Vagina (tissue), 2 donors: ENCODE results near the gene LILRB3. TPM values are rescaled to one million over a fixed set of nuclear protein-coding genes. Genes with fewer than 3 reads are reported as not detected.

Source experiments
- DNase-seq, 2 donors: peaks; one replicate each; pipeline ENCODE4 v3.0.0-alpha.2; 2017; ENCODE audit errors: extremely low spot score in 2 of 2
- H3K27ac ChIP-seq: fragments of 200-600 bp; sonication (generic); one replicate; pipeline ENCODE4 v1.5.1; 2019
- H3K27me3 ChIP-seq: fragments of 200-600 bp; sonication (generic); one replicate; pipeline ENCODE4 v1.5.1; 2019
- H3K36me3 ChIP-seq, 2 donors: fragments of 200-600 bp; sonication (generic); one replicate each; pipeline ENCODE4 v1.5.1; 2017 to 2019
- H3K4me1 ChIP-seq: fragments of 200-600 bp; sonication (generic); one replicate; pipeline ENCODE4 v1.5.1; 2019
- H3K4me3 ChIP-seq, 2 donors: fragments of 200-600 bp; sonication (generic); 1 replicate in 1 of 2; 2 replicates in 1 of 2; pipeline ENCODE4 v1.5.1; 2016 to 2019
- H3K9me3 ChIP-seq: fragments of 200-600 bp; sonication (generic); one replicate; pipeline ENCODE4 v1.5.1; 2019
- CTCF ChIP-seq, 3 experiments: fragments of 450-650 bp in 2 of 3; fragments of 200-600 bp in 1 of 3; sonication (generic) in 1 of 3; IDR thresholded peaks; one replicate each; pipeline ENCODE4 v1.5.1; 2017 to 2019; ENCODE audit warnings: antibody characterized with exemption in 3 of 3, mild to moderate bottlenecking in 2 of 3, moderate library complexity in 2 of 3
- POLR2A ChIP-seq, 2 donors: fragments of 450-650 bp; IDR thresholded peaks; one replicate each; pipeline ENCODE4 v1.6.1; 2017; ENCODE audit warnings: antibody characterized with exemption in 2 of 2, mild to moderate bottlenecking in 2 of 2, moderate library complexity in 2 of 2
- POLR2AphosphoS5 ChIP-seq, 2 donors: sonication (generic); formaldehyde crosslinking; IDR thresholded peaks; one replicate each; pipeline ENCODE4 v1.9.0; 2017; ENCODE audit warnings: antibody characterized with exemption in 2 of 2, mild to moderate bottlenecking in 2 of 2, low read depth in 1 of 2; ENCODE audit not compliant: insufficient read depth in 1 of 2
- intact Hi-C: fragments of 100-400 bp; cut with DNase I; formaldehyde crosslinking; loops from one replicate; pipeline ENCODE4 v1.15.1; 2023
- total RNA-seq: library from RNA; depleted of rRNA; stranded (reverse); fragments of >200 nt; gene quantifications from one replicate; pipeline ENCODE4 v1.2.3, GENCODE V29; 2016

LILRB3 gene
- total RNA-seq, 1 donor from 2014 or later = 20.4 TPM

- Histone ChIP-seq H3K9me3 (no peaks in the 10 kb centered on the region), H3K27ac (no peak overlapping the region), H3K27me3 (no peaks in the 10 kb centered on the region), H3K36me3 (no peaks in the 10 kb centered on the region), H3K4me1 (no peaks in the 10 kb centered on the region), H3K4me3 (no peak overlapping the region)
- intact Hi-C loops = no loop called here
- DNase-seq = no peak
- TF ChIP-seq CTCF (IDR thresholded peaks at IDR 0.05) (no peak), POLR2A (IDR thresholded peaks at IDR 0.05) (no peak), POLR2AphosphoS5 (IDR thresholded peaks at IDR 0.05; ENCODE audit: insufficient read depth in 1 of 2, low read depth in 1 of 2) (no peak)
Measured at GRCh38 chr19:54254195-54254906, 31.5 kb upstream of the LILRB3 start.

- intact Hi-C loops = no loop called here
- Histone ChIP-seq H3K9me3 (no peaks in the 10 kb centered on the region), H3K36me3 (no peaks in the 10 kb centered on the region), H3K4me1 (no peaks in the 10 kb centered on the region), H3K27ac (no peak overlapping the region), H3K27me3 (no peaks in the 10 kb centered on the region), H3K4me3 (no peak overlapping the region)
- TF ChIP-seq CTCF (IDR thresholded peaks at IDR 0.05) (no peak), POLR2AphosphoS5 (IDR thresholded peaks at IDR 0.05; ENCODE audit: insufficient read depth in 1 of 2, low read depth in 1 of 2) (no peak), POLR2A (IDR thresholded peaks at IDR 0.05) (no peak)
- no peak for DNase-seq
Measured at GRCh38 chr19:54253331-54254194, 30.8 kb upstream of the LILRB3 start.

GRCh38 chr19:54252845-54253244, 30.0 kb upstream of the LILRB3 start:
- Histone ChIP-seq H3K27me3 (no peaks in the 10 kb centered on the region), H3K4me3 (no peak overlapping the region), H3K36me3 (no peaks in the 10 kb centered on the region), H3K4me1 (no peaks in the 10 kb centered on the region), H3K9me3 (no peaks in the 10 kb centered on the region), H3K27ac (no peak overlapping the region)
- DNase-seq = no peak
- TF ChIP-seq CTCF (IDR thresholded peaks at IDR 0.05) (no peak), POLR2A (IDR thresholded peaks at IDR 0.05) (no peak), POLR2AphosphoS5 (IDR thresholded peaks at IDR 0.05; ENCODE audit: insufficient read depth in 1 of 2, low read depth in 1 of 2) (no peak)
- intact Hi-C loops = no loop called here

- no peak for DNase-seq
- no peak overlapping the region for H3K4me3 ChIP-seq
- H3K36me3 ChIP-seq = no peaks in the 10 kb centered on the region
- no peaks in the 10 kb centered on the region for H3K4me1 ChIP-seq
- H3K9me3 ChIP-seq = no peaks in the 10 kb centered on the region
- no peaks in the 10 kb centered on the region for H3K27me3 ChIP-seq
- no peak overlapping the region for H3K27ac ChIP-seq
- intact Hi-C loops = no loop called here
- no peak for TF ChIP-seq POLR2A (IDR thresholded peaks at IDR 0.05)
- no peak for TF ChIP-seq POLR2AphosphoS5 (IDR thresholded peaks at IDR 0.05; ENCODE audit: insufficient read depth in 1 of 2, low read depth in 1 of 2)
- no peak for TF ChIP-seq CTCF (IDR thresholded peaks at IDR 0.05)
Measured at GRCh38 chr19:54252243-54252642, 29.4 kb upstream of the LILRB3 start.
